ENCODE results near the gene TENM3. TPM values are rescaled to one million over a fixed set of nuclear protein-coding genes. Genes with fewer than 3 reads are reported as not detected.

TENM3 gene
- total RNA-seq, 2 donors from 2014 or later = 39.5 to 51.9 TPM

- no peak for TF ChIP-seq CTCF (conservative IDR thresholded peaks at IDR 0.05)
- 93 to 94% methylated on average over 11 of the region's 11 CpGs for WGBS, 2 experiments (ENCODE audit: insufficient coverage in 1 of 2, insufficient read length in 1 of 2)
- no peaks in the 10 kb centered on the region for H3K9me3 ChIP-seq (ENCODE audit: control insufficient read depth, low read length)
Measured at GRCh38 chr4:182278729-182279128, 35.5 kb downstream of the TENM3 start.

GRCh38 chr4:182280436-182281111 is 37.4 kb downstream of the TENM3 start:
- H3K27me3 ChIP-seq (ENCODE audit: control insufficient read depth, insufficient read depth, low read length, poor library complexity, severe bottlenecking) = no peaks in the 10 kb centered on the region
- H3K27me3 Mint-ChIP-seq (ENCODE audit: insufficient read depth) = no peaks in the 10 kb centered on the region
- no peaks in the 10 kb centered on the region for H3K9me3 ChIP-seq (ENCODE audit: control insufficient read depth, low read length)
- no peak overlapping the region for H3K9ac ChIP-seq (ENCODE audit: extremely low read depth, low read length, poor library complexity, severe bottlenecking)
- TF ChIP-seq CTCF (conservative IDR thresholded peaks at IDR 0.05) = no peak
- no peaks in the 10 kb centered on the region for H3K36me3 Mint-ChIP-seq (ENCODE audit: low read depth)
- no peaks in the 10 kb centered on the region for H3K36me3 ChIP-seq (ENCODE audit: control insufficient read depth, insufficient read depth, low read length)
- no peak overlapping the region for H3K4me3 ChIP-seq (ENCODE audit: low read length)
- no peak for DNase-seq
- H3K9me3 Mint-ChIP-seq = no peaks in the 10 kb centered on the region
- H3K4me1 Mint-ChIP-seq = peaks cover 21% of the 10 kb centered on the region
- WGBS, 2 experiments (ENCODE audit: insufficient coverage in 1 of 2, insufficient read length in 1 of 2) = 93 to 100% methylated on average over 6 to 7 of the region's 7 CpGs
- H3K4me3 Mint-ChIP-seq = no peak overlapping the region
- no peak overlapping the region for H3K27ac Mint-ChIP-seq
- peaks cover 5% of the 10 kb centered on the region for H3K4me1 ChIP-seq (ENCODE audit: control insufficient read depth, insufficient read depth, low read length)
- no peak overlapping the region for H3K27ac ChIP-seq (ENCODE audit: low read depth, low read length)

More at GRCh38 chr4:182278729-182279128, 35.5 kb downstream of the TENM3 start:
- Mint-ChIP-seq H3K27ac (no peak overlapping the region), H3K9me3 (no peaks in the 10 kb centered on the region), H3K36me3 (ENCODE audit: low read depth) (no peaks in the 10 kb centered on the region), H3K4me1 (peaks cover 30% of the 10 kb centered on the region), H3K4me3 (no peak overlapping the region), H3K27me3 (ENCODE audit: insufficient read depth) (no peaks in the 10 kb centered on the region)
- Histone ChIP-seq H3K4me3 (ENCODE audit: low read length) (no peak overlapping the region), H3K4me1 (ENCODE audit: control insufficient read depth, insufficient read depth, low read length) (peaks cover 5% of the 10 kb centered on the region), H3K27me3 (ENCODE audit: control insufficient read depth, insufficient read depth, low read length, poor library complexity, severe bottlenecking) (no peaks in the 10 kb centered on the region), H3K36me3 (ENCODE audit: control insufficient read depth, insufficient read depth, low read length) (no peaks in the 10 kb centered on the region), H3K27ac (ENCODE audit: low read depth, low read length) (no peak overlapping the region), H3K9ac (ENCODE audit: extremely low read depth, low read length, poor library complexity, severe bottlenecking) (no peak overlapping the region)
- DNase-seq = no peak

- Mint-ChIP-seq H3K27ac (no peak overlapping the region), H3K4me1 (no peaks in the 10 kb centered on the region), H3K4me3 (no peak overlapping the region), H3K9me3 (no peaks in the 10 kb centered on the region), H3K27me3 (ENCODE audit: insufficient read depth) (no peaks in the 10 kb centered on the region), H3K36me3 (ENCODE audit: low read depth) (peaks cover 2% of the 10 kb centered on the region)
- Histone ChIP-seq H3K9me3 (ENCODE audit: control insufficient read depth, low read length) (no peaks in the 10 kb centered on the region), H3K4me3 (ENCODE audit: low read length) (no peak overlapping the region), H3K27me3 (ENCODE audit: control insufficient read depth, insufficient read depth, low read length, poor library complexity, severe bottlenecking) (no peaks in the 10 kb centered on the region), H3K36me3 (ENCODE audit: control insufficient read depth, insufficient read depth, low read length) (no peaks in the 10 kb centered on the region), H3K9ac (ENCODE audit: extremely low read depth, low read length, poor library complexity, severe bottlenecking) (no peak overlapping the region), H3K4me1 (ENCODE audit: control insufficient read depth, insufficient read depth, low read length) (no peaks in the 10 kb centered on the region), H3K27ac (ENCODE audit: low read depth, low read length) (no peak overlapping the region)
- 97% methylated on average over 3 of the region's 3 CpGs; no CpG with 5 or more reads in 1 of the 2 experiments for WGBS, 2 experiments (ENCODE audit: insufficient coverage in 1 of 2, insufficient read length in 1 of 2)
- TF ChIP-seq CTCF (conservative IDR thresholded peaks at IDR 0.05) = no peak
- no peak for DNase-seq
Measured at GRCh38 chr4:182286035-182286434, 42.8 kb downstream of the TENM3 start.

Data from endodermal cell (in vitro differentiated cells).